Tibial nerve (tissue), 4 donors: ENCODE results near the gene CACHD1. TPM values are rescaled to one million over a fixed set of nuclear protein-coding genes. Genes with fewer than 3 reads are reported as not detected.

Source experiments
- DNase-seq, 2 donors: peaks; one replicate each; pipeline ENCODE4 v3.0.0-alpha.2; 2019; ENCODE audit warnings: low spot score in 2 of 2
- H3K27ac ChIP-seq, 4 donors: fragments of 200-600 bp; sonication (generic) in 3 of 4; one replicate each; pipeline ENCODE4 v1.5.1; 2017 to 2019; ENCODE audit warnings: mild to moderate bottlenecking in 1 of 4
- H3K27me3 ChIP-seq, 2 donors: fragments of 200-600 bp; sonication (generic) in 1 of 2; one replicate each; pipeline versions ENCODE4 v1.5.1 to v1.6.0; 2017 to 2019
- H3K36me3 ChIP-seq, 3 donors: fragments of 200-600 bp; sonication (generic); one replicate each; pipeline ENCODE4 v1.5.1; 2018 to 2019
- H3K4me1 ChIP-seq, 4 donors: fragments of 200-600 bp; sonication (generic) in 3 of 4; one replicate each; pipeline ENCODE4 v1.5.1; 2017 to 2019
- H3K4me3 ChIP-seq, 4 donors: fragments of 200-600 bp; sonication (generic) in 3 of 4; one replicate each; pipeline ENCODE4 v1.5.1; 2017 to 2019; ENCODE audit warnings: mild to moderate bottlenecking in 1 of 4, moderate library complexity in 1 of 4
- H3K9me3 ChIP-seq, 4 donors: fragments of 200-600 bp; sonication (generic) in 3 of 4; one replicate each; pipeline ENCODE4 v1.5.1; 2017 to 2019
- CTCF ChIP-seq, 5 experiments: fragments of 200-600 bp in 3 of 5; fragments of 450-650 bp in 2 of 5; sonication (generic) in 3 of 5; IDR thresholded peaks; one replicate each; pipeline ENCODE4 v1.5.1; 2016 to 2019; ENCODE audit warnings: antibody characterized with exemption in 5 of 5, mild to moderate bottlenecking in 3 of 5, moderate library complexity in 2 of 5
- EP300 ChIP-seq, 2 donors: sonication (generic); formaldehyde crosslinking; IDR thresholded peaks; one replicate each; pipeline ENCODE4 v1.6.1; 2017; ENCODE audit warnings: antibody characterized with exemption in 2 of 2, mild to moderate bottlenecking in 1 of 2
- POLR2A ChIP-seq, 2 donors: fragments of 450-650 bp; IDR thresholded peaks; one replicate each; pipeline ENCODE4 v1.6.1; 2017; ENCODE audit warnings: antibody characterized with exemption in 2 of 2, mild to moderate bottlenecking in 2 of 2, moderate library complexity in 2 of 2
- WGBS, 2 donors: methylation state at CpG; one replicate each; pipeline ENCODE4 v1.1.5; 2018; 5-methylcytosine and 5-hydroxymethylcytosine counted together
- total RNA-seq, 4 donors: library from RNA; depleted of rRNA; stranded (reverse); fragments of >200 nt; gene quantifications; one replicate each; pipeline ENCODE4 v1.1.0, GENCODE V29; 2016

The CACHD1 gene
- total RNA-seq, 4 donors from 2014 or later: 7.4 to 15.9 (median 10.0) TPM

GRCh38 chr1:64595871-64596515 lies 126.1 kb downstream of the CACHD1 start:
- no peaks in the 10 kb centered on the region for H3K36me3 ChIP-seq
- H3K27ac ChIP-seq: no peak overlapping the region
- 82 to 85% methylated on average over 5 of the region's 5 CpGs for WGBS, 2 donors
- TF ChIP-seq EP300 (IDR thresholded peaks at IDR 0.05) (no peak), POLR2A (IDR thresholded peaks at IDR 0.05) (no peak), CTCF (IDR thresholded peaks at IDR 0.05) (no peak)
- H3K4me3 ChIP-seq: no peak overlapping the region
- H3K27me3 ChIP-seq: no peaks in the 10 kb centered on the region
- no peaks in the 10 kb centered on the region for H3K9me3 ChIP-seq
- no peak for DNase-seq
- H3K4me1 ChIP-seq: peaks cover 0 to 5% (median 0%) of the 10 kb centered on the region in 4 donors

GRCh38 chr1:64597113-64597512 lies 127.2 kb downstream of the CACHD1 start:
- Histone ChIP-seq H3K4me3 (no peak overlapping the region), H3K36me3 (no peaks in the 10 kb centered on the region), H3K27me3 (no peaks in the 10 kb centered on the region), H3K9me3 (no peaks in the 10 kb centered on the region), H3K27ac (no peak overlapping the region), H3K4me1 (peaks cover 0 to 5% (median 0%) of the 10 kb centered on the region in 4 donors)
- WGBS, 2 donors: 52 to 63% methylated on average over 4 of the region's 4 CpGs
- TF ChIP-seq POLR2A (IDR thresholded peaks at IDR 0.05): no peak
- TF ChIP-seq EP300 (IDR thresholded peaks at IDR 0.05): no peak
- TF ChIP-seq CTCF (IDR thresholded peaks at IDR 0.05): no peak
- DNase-seq: no peak

- H3K27ac ChIP-seq: no peak overlapping the region
- no peak overlapping the region for H3K4me3 ChIP-seq
- H3K27me3 ChIP-seq: no peaks in the 10 kb centered on the region
- H3K4me1 ChIP-seq: peaks cover 0 to 5% (median 0%) of the 10 kb centered on the region in 4 donors
- no peak for TF ChIP-seq CTCF (IDR thresholded peaks at IDR 0.05)
- no peak for TF ChIP-seq EP300 (IDR thresholded peaks at IDR 0.05)
- no peak for TF ChIP-seq POLR2A (IDR thresholded peaks at IDR 0.05)
- DNase-seq: no peak
- no peaks in the 10 kb centered on the region for H3K9me3 ChIP-seq
- no peaks in the 10 kb centered on the region for H3K36me3 ChIP-seq
- 80 to 85% methylated on average over 8 of the region's 8 CpGs for WGBS, 2 donors
These were observed 128.2 kb downstream of the CACHD1 start for GRCh38 chr1:64598100-64598571.

GRCh38 chr1:64599242-64599641 lies 129.3 kb downstream of the CACHD1 start:
- Histone ChIP-seq H3K9me3 (no peaks in the 10 kb centered on the region), H3K36me3 (no peaks in the 10 kb centered on the region), H3K27me3 (no peaks in the 10 kb centered on the region), H3K4me1 (peaks cover 0 to 5% (median 0%) of the 10 kb centered on the region in 4 donors), H3K4me3 (no peak overlapping the region), H3K27ac (no peak overlapping the region)
- 86 to 89% methylated on average over 3 of the region's 3 CpGs for WGBS, 2 donors
- TF ChIP-seq EP300 (IDR thresholded peaks at IDR 0.05): no peak
- no peak for TF ChIP-seq POLR2A (IDR thresholded peaks at IDR 0.05)
- TF ChIP-seq CTCF (IDR thresholded peaks at IDR 0.05): no peak
- DNase-seq: no peak

- Histone ChIP-seq H3K9me3 (no peaks in the 10 kb centered on the region), H3K27ac (no peak overlapping the region), H3K4me1 (peaks cover 0 to 5% (median 0%) of the 10 kb centered on the region in 4 donors), H3K27me3 (no peaks in the 10 kb centered on the region), H3K4me3 (no peak overlapping the region), H3K36me3 (no peaks in the 10 kb centered on the region)
- TF ChIP-seq POLR2A (IDR thresholded peaks at IDR 0.05) (no peak), EP300 (IDR thresholded peaks at IDR 0.05) (no peak), CTCF (IDR thresholded peaks at IDR 0.05) (no peak)
- 51 to 54% methylated on average over 3 of the region's 3 CpGs for WGBS, 2 donors
- DNase-seq: no peak
These were observed 131.3 kb downstream of the CACHD1 start for GRCh38 chr1:64601207-64601606.
